Thoracic aorta endothelial cell (primary cell): Measurements from ENCODE around the gene OR1F1. TPM values are rescaled to one million over a fixed set of nuclear protein-coding genes. Genes with fewer than 3 reads are reported as not detected.

ENCODE experiments used
- total RNA-seq: library from RNA; depleted of rRNA; stranded (reverse); fragments of >200 nt; gene quantifications from 2 replicates; pipeline ENCODE4 v1.2.3, GENCODE V29; 2012

Gene OR1F1
- total RNA-seq, result 0.14 TPM in 1 of 2 replicates, not detected in the other

DNA sequence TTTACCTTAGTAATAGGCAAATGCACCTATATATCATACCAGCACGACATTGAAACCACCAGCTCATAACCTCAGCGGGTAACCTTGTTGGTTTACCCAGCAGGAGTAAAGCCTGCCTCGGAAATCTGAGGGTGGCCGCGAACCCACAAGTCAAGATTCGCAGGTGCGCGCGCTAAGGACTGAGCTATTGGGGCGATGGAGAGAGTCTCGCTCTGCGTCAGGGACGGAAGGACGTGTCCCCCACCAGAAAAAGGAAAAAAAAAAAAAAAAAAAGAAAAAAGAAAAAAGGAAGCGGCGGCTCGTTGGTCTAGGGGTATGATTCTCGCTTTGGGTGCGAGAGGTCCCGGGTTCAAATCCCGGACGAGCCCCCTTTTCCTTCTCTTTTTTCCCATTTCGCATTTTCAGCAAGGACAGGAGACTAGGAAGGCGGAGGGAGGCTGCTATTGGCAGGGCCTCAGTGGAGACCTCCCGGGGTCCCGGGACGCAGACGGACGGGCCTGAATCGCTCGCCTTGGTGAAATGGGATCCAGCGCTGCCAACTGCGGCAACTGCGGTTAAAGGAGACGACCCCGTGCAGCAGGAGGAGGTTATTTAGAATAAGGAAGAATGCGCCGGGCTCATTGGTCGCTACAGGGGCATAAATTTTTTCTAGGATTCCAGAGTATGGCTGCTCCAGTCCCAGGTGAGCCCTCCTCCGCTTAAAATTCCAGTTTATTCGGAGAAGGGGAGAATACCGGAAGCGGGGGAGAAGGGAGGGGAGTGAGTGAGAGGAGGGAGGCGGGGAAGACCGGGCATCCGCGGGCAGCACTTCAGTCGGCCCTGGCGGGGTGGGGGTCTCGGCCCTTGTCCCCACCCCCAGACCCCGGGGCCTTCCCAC, at the start of gene OR1F1:
OR1F1 (plus strand) TSS at position 407 of the 877 bp plus-strand sequence.

DNA sequence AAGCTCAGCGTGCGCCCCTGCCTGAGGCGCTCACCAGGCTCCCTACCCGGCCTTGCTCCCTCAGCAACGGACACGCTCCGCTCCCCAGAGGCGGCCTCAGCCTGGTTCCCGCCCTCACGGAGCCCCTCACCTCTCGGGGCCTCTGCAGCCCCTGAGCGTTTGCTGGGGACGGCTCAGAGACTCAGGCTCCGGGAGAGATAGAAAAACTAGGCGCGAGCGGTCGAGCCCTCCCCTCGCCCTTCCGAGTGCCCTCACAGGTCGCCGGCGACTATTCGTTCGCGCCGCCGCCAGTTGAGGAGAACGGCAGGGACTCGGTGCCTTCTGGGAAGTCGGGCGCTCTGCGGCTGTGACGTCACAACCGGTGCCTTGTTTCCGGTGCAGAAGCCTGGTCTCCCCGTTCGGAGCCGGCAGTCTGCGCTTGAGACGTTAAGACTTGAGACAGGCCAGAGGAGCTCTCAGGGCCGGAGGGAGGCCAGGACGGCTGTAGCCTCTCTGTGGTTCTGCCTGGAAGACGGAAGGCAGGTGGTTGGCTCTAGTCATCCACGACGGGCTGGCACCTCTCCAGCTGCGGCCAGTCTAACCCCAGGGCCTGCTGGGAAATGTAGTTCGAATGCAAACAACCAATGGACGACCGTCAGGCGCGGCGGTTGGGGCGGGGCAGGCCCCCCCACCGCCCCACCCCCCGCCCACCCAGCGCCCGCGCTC, 47.0 kb downstream of the OR1F1 start, which contains the start of gene ZNF200:
ZNF200 (minus strand) TSS at position 302 of the 705 bp plus-strand sequence. CDS start 1,403 bp downstream, outside the sequence.

Other genes starting within 250 kb of the OR1F1 start
- gene KREMEN2, start 223.9 kb upstream of the OR1F1 start, total RNA-seq, result not detected in 2 replicates
- 10.9 and 18.4 TPM in 2 replicates for gene PAQR4, start 218.9 kb upstream of the OR1F1 start, total RNA-seq
- 15.2 and 27.6 TPM in 2 replicates for gene PKMYT1, start 207.8 kb upstream of the OR1F1 start, total RNA-seq
- gene CLDN9, start 175.3 kb upstream of the OR1F1 start, total RNA-seq, result not detected in 2 replicates
- not detected in 2 replicates for gene CLDN6, start 170.0 kb upstream of the OR1F1 start, total RNA-seq
- gene TNFRSF12A, start 167.8 kb upstream of the OR1F1 start, total RNA-seq, result 62.6 and 76.2 TPM in 2 replicates
- gene HCFC1R1, start 164.3 kb upstream of the OR1F1 start, total RNA-seq, result 7.4 and 9.3 TPM in 2 replicates
- gene THOC6, start 164.2 kb upstream of the OR1F1 start, total RNA-seq, result 19.1 and 27.9 TPM in 2 replicates
- gene BICDL2, start 151.3 kb upstream of the OR1F1 start, total RNA-seq, result not detected in 2 replicates
- gene MMP25, start 141.6 kb upstream of the OR1F1 start, total RNA-seq, result under 0.01 and 0.07 TPM in 2 replicates
- 45.9 and 55.4 TPM in 2 replicates for gene IL32, start 122.6 kb upstream of the OR1F1 start, total RNA-seq
- not detected in 2 replicates for gene ZSCAN10, start 88.9 kb upstream of the OR1F1 start, total RNA-seq
- gene ZNF205, start 75.6 kb upstream of the OR1F1 start, total RNA-seq, result 12.0 and 20.7 TPM in 2 replicates
- 6.2 and 6.6 TPM in 2 replicates for gene ZNF213, start 53.2 kb upstream of the OR1F1 start, total RNA-seq
- 11.2 and 14.1 TPM in 2 replicates for gene ZNF200, start 47.0 kb downstream of the OR1F1 start, total RNA-seq
- under 0.01 TPM in 1 of 2 replicates, not detected in the other for gene MEFV, start 68.4 kb downstream of the OR1F1 start, total RNA-seq
- 34.4 and 35.0 TPM in 2 replicates for gene ZNF263, start 95.3 kb downstream of the OR1F1 start, total RNA-seq
- 3.6 and 7.0 TPM in 2 replicates for gene TIGD7, start 117.2 kb downstream of the OR1F1 start, total RNA-seq
- gene ZNF75A, start 117.3 kb downstream of the OR1F1 start, total RNA-seq, result 28.8 and 32.0 TPM in 2 replicates
- gene OR2C1, start 167.7 kb downstream of the OR1F1 start, total RNA-seq, result not detected in 2 replicates
- 10.4 and 12.2 TPM in 2 replicates for gene ZSCAN32, start 212.8 kb downstream of the OR1F1 start, total RNA-seq
- gene ZNF174, start 213.0 kb downstream of the OR1F1 start, total RNA-seq, result 10.2 TPM in 2 replicates